A549 (cell line): ENCODE data around the gene PKDREJ. TPM values are rescaled to one million over a fixed set of nuclear protein-coding genes. Genes with fewer than 3 reads are reported as not detected.

Experiments
- ATAC-seq, 2 experiments: fragments of 200-7000 bp in 1 of 2; fragments of >200 bp in 1 of 2; cut with Nextera tagmentation in 1 of 2; cut with Tn5 transposase in 1 of 2; 3 replicates each; pipeline versions ENCODE4 v1.8.0 to v1.9.1; 2018 to 2020; ENCODE audit warnings: mild to moderate bottlenecking in 1 of 2, moderate library complexity in 1 of 2
- CTCF ChIA-PET: fragments of 300-600 bp; sonication (Branson Sonifier 250); formaldehyde crosslinking; extraction: SDS; loops from one replicate; lab custom pipeline; 2021; ENCODE audit warnings: antibody characterized with exemption, inconsistent platforms; lab: Yijun Ruan, JAX
- POLR2A ChIA-PET: fragments of 350-600 bp; formaldehyde crosslinking; extraction: SDS; loops from one replicate; lab custom pipeline; 2021; ENCODE audit warnings: antibody characterized with exemption, inconsistent platforms; lab: Yijun Ruan, JAX
- DNase-seq, 2 experiments: peaks; one replicate each; pipeline versions ENCODE4 v3.0.0 to v3.0.0-alpha.2; 2011 to 2016; ENCODE audit warnings: low read depth in 1 of 2, low spot score in 1 of 2
- FAIRE-seq: peaks from 2 replicates; lab custom pipeline; 2011; peaks lifted over from hg19 to GRCh38; lab: Jason Lieb, UNC
- H3K27ac ChIP-seq, 2 experiments: fragments of >200 bp; sonication (Bioruptor Twin); formaldehyde crosslinking; 3 replicates each; pipeline ENCODE4 v1.5.1; 2016 to 2017
- H3K4me1 ChIP-seq: fragments of >200 bp; sonication (Bioruptor Twin); formaldehyde crosslinking; 3 replicates; pipeline ENCODE4 v1.6.1; 2016
- H3K4me2 ChIP-seq: fragments of >200 bp; sonication (Bioruptor Twin); formaldehyde crosslinking; 3 replicates; pipeline ENCODE4 v1.6.1; 2016
- H3K4me3 ChIP-seq: fragments of >200 bp; sonication (Bioruptor Twin); formaldehyde crosslinking; 3 replicates; pipeline ENCODE4 v1.5.1; 2016
- H3K9me3 ChIP-seq: fragments of >200 bp; sonication (Bioruptor Twin); formaldehyde crosslinking; 3 replicates; pipeline ENCODE4 v1.6.1; 2016
- CBX8 ChIP-seq: fragments of 200-600 bp; sonication (generic); IDR thresholded peaks from 2 replicates; pipeline ENCODE4 v1.6.1; 2016
- CHD2 ChIP-seq: fragments of 150-350 bp; IDR thresholded peaks from 2 replicates; pipeline ENCODE4 v1.6.1; 2014; ENCODE audit warnings: low read length; ENCODE audit not compliant: partially characterized antibody
- CHD4 ChIP-seq: fragments of 200-600 bp; sonication (generic); IDR thresholded peaks from 2 replicates; pipeline ENCODE4 v1.6.1; 2016; ENCODE audit warnings: antibody characterized with exemption, mild to moderate bottlenecking, borderline replicate concordance
- ELK1 ChIP-seq: fragments of 150-350 bp; IDR thresholded peaks from 2 replicates; pipeline ENCODE4 v1.6.1; 2014; ENCODE audit warnings: low read depth, mild to moderate bottlenecking, low read length
- ESRRA ChIP-seq: fragments of 150-350 bp; IDR thresholded peaks from 2 replicates; pipeline ENCODE4 v1.6.1; 2014; ENCODE audit warnings: mild to moderate bottlenecking, low read length, borderline replicate concordance
- FOSB ChIP-seq: fragments of 250-450 bp; sonication (Bioruptor Pico); IDR thresholded peaks from 2 replicates; pipeline ENCODE4 v1.5.0; 2020; ENCODE audit warnings: mild to moderate bottlenecking, moderate library complexity
- GATA3 ChIP-seq: IDR thresholded peaks from 2 replicates; pipeline ENCODE4 v1.6.1; 2012; ENCODE audit warnings: borderline replicate concordance
- HOXB13 ChIP-seq: fragments of 250-450 bp; sonication (Bioruptor Pico); IDR thresholded peaks from 2 replicates; pipeline ENCODE4 v1.5.0; 2020; ENCODE audit warnings: low read depth, mild to moderate bottlenecking, moderate library complexity
- HOXB5 ChIP-seq: fragments of 250-450 bp; sonication (Bioruptor Pico); IDR thresholded peaks from 2 replicates; pipeline ENCODE4 v1.5.0; 2020; ENCODE audit warnings: mild to moderate bottlenecking, moderate library complexity
- KDM1A ChIP-seq: fragments of 200-600 bp; sonication (generic); IDR thresholded peaks from 2 replicates; pipeline ENCODE4 v1.6.1; 2016; ENCODE audit warnings: low read depth, mild to moderate bottlenecking
- KDM5A ChIP-seq: fragments of 200-600 bp; sonication (generic); IDR thresholded peaks from 2 replicates; pipeline ENCODE4 v1.6.1; 2016; ENCODE audit warnings: antibody characterized with exemption, mild to moderate bottlenecking
- MAFK ChIP-seq: fragments of 450-650 bp; IDR thresholded peaks from 2 replicates; pipeline ENCODE4 v1.6.1; 2014; ENCODE audit not compliant: partially characterized antibody
- NFE2L2 ChIP-seq: fragments of 150-350 bp; conservative IDR thresholded peaks from 2 replicates; pipeline ENCODE4 v1.6.1; 2014; ENCODE audit warnings: low read length
- RCOR1 ChIP-seq: fragments of 150-350 bp; IDR thresholded peaks from 2 replicates; pipeline ENCODE4 v1.6.1; 2014; ENCODE audit warnings: antibody characterized with exemption, low read length, low read depth
- USF2 ChIP-seq: fragments of 450-650 bp; IDR thresholded peaks from 2 replicates; pipeline ENCODE4 v1.6.1; 2014; ENCODE audit warnings: antibody characterized with exemption
- ZNF302 ChIP-seq: fragments of 250-450 bp; sonication (Bioruptor Pico); IDR thresholded peaks from 2 replicates; pipeline ENCODE4 v1.9.0; 2021; ENCODE audit warnings: inconsistent platforms, mild to moderate bottlenecking, moderate library complexity
- WGBS: methylation state at CpG from one replicate; pipeline ENCODE4 v1.1.6; 2017; ENCODE audit errors: missing lambda C conversion rate; 5-methylcytosine and 5-hydroxymethylcytosine counted together
- polyA plus RNA-seq, 4 experiments: library from polyadenylated mRNA; depleted of rRNA in 3 of 4; stranded (reverse); fragments of >200 nt; fragmentation: RNase III in 1 of 4; extraction: RNeasy Plus Mini Kit Qiagen cat#74134 plus additional on column Dnase treatment in 1 of 4; gene quantifications; 2 replicates in 3 of 4; 3 replicates in 1 of 4; pipeline ENCODE4 v1.2.3, GENCODE V29; 2011 to 2017

PKDREJ gene
- polyA plus RNA-seq, 2 of the 4 experiments (the other 2 are of a cell fraction) = not detected

DNA sequence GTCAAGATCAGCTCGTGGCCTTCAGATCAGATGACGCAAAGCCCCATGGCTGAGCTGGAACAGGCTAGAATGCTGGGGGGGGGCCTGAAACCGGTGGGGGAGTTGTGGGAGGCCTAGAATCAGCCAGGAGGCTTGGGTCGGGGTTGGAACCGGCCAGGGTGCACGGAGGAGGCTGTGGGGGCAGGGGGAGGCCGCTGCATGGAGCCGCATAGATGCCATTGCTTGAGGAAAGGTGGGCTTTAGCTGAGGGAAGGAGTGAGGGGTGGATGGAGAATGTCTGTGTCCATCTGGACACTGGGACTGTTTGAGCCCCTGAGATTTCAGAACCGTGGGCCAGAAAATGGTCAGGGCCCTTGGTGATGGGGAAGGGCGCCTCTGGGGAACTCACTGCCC lies 38.2 kb downstream of the PKDREJ start:
- ATAC-seq (no peak), DNase-seq (no peak), FAIRE-seq (no peak)
- ChIA-PET POLR2A (no interaction called here), CTCF (interaction anchor here (1.2 to 1.6 kb wide), 2 partner anchors 10 to 231 kb away, joined by 3 to 4 read pairs; no protein-coding TSS in a partner anchor)
- Histone ChIP-seq H3K4me3 (no peak overlapping the region), H3K4me1 (no peaks in the 10 kb centered on the region), H3K9me3 (no peaks in the 10 kb centered on the region), H3K27ac (no peak overlapping the region), H3K4me2 (no peak overlapping the region)
- no peak for TF ChIP-seq CHD4
- TF ChIP-seq HOXB13 (CRISPR knock-in tag) = no peak
- no peak for TF ChIP-seq NFE2L2
- TF ChIP-seq ESRRA = no peak
- 93% methylated on average over 4 of the region's 10 CpGs for WGBS

- CTCF ChIA-PET = interaction anchor here (1.2 to 1.6 kb wide), 2 partner anchors 10 to 230 kb away, joined by 3 to 4 read pairs; no protein-coding TSS in a partner anchor
- H3K4me2 ChIP-seq = no peak overlapping the region
- TF ChIP-seq ELK1 = no peak
- no peak for TF ChIP-seq CHD2
- no peak for TF ChIP-seq MAFK
- TF ChIP-seq USF2 = no peak
- no peak for TF ChIP-seq RCOR1
- no peak for TF ChIP-seq KDM5A
- TF ChIP-seq FOSB (CRISPR knock-in tag) = no peak
- TF ChIP-seq, all 56 proteins: peak for 0
- WGBS = 90% methylated on average over 17 of the region's 23 CpGs
- no peak for FAIRE-seq
- no peaks in the 10 kb centered on the region for H3K9me3 ChIP-seq
- ATAC-seq = no peak
- H3K4me1 ChIP-seq = no peaks in the 10 kb centered on the region
- no peak overlapping the region for H3K27ac ChIP-seq
- POLR2A ChIA-PET = no interaction called here
- no peak for DNase-seq
- no peak overlapping the region for H3K4me3 ChIP-seq
These were observed 38.9 kb downstream of the PKDREJ start for GRCh38 chr22:46224044-46224897.

DNA sequence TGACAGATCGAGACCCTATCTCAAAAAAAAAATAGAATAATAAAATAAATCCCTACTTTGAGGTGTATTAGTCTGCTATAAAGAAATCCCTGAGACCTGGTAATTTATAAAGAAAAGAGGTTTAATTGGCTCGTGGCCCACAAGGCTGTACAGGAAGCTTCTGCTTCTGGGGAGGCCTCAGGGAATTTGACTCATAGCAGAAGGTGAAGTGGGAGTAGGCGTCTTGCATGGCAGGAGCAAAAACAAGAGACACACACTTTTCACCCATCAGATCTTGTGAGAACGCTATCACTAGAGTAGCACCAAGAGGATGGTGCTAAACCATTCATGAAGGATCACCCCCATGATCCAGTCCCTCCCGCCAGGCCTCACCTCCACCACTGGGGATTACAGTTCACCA lies 42.2 kb downstream of the PKDREJ start:
- ATAC-seq (no peak), DNase-seq (no peak), FAIRE-seq (no peak)
- H3K9me3 ChIP-seq = no peaks in the 10 kb centered on the region
- WGBS = 81% methylated on average over 5 of the region's 5 CpGs
- TF ChIP-seq GATA3 (no peak), NFE2L2 (no peak), KDM1A (no peak), HOXB5 (CRISPR knock-in tag) (no peak), CHD4 (no peak), ELK1 (no peak), ZNF302 (no peak), CBX8 (no peak)
- H3K4me3 ChIP-seq = no peak overlapping the region
- no peaks in the 10 kb centered on the region for H3K4me1 ChIP-seq
- ChIA-PET CTCF (interaction anchor here (0.7 kb wide), 1 partner anchor 173 kb away, joined by 3 read pairs; no protein-coding TSS in a partner anchor), POLR2A (no interaction called here)
- no peak overlapping the region for H3K4me2 ChIP-seq
- H3K27ac ChIP-seq = no peak overlapping the region
